Mammary microvascular endothelial cell (primary cell): ENCODE data around the gene DAZL. TPM values are rescaled to one million over a fixed set of nuclear protein-coding genes. Genes with fewer than 3 reads are reported as not detected.

Source experiments
- total RNA-seq: library from RNA; depleted of rRNA; stranded (reverse); fragments of >200 nt; gene quantifications from 2 replicates; pipeline ENCODE4 v1.2.3, GENCODE V29; 2015

The DAZL gene, protein sequence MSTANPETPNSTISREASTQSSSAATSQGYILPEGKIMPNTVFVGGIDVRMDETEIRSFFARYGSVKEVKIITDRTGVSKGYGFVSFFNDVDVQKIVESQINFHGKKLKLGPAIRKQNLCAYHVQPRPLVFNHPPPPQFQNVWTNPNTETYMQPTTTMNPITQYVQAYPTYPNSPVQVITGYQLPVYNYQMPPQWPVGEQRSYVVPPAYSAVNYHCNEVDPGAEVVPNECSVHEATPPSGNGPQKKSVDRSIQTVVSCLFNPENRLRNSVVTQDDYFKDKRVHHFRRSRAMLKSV
- total RNA-seq = not detected in 2 replicates

GRCh38 chr3:16604887-16605602, at the start of gene DAZL:
DAZL (minus strand) TSS chr3:16605423; CDS start chr3:16605205, 218 bp downstream.

Other genes with a start within 250 kb of the DAZL start
- gene RFTN1, start 91.7 kb downstream of the DAZL start, total RNA-seq = 65.2 and 65.3 TPM in 2 replicates